ENCODE results near the gene TNNC2.

DNA sequence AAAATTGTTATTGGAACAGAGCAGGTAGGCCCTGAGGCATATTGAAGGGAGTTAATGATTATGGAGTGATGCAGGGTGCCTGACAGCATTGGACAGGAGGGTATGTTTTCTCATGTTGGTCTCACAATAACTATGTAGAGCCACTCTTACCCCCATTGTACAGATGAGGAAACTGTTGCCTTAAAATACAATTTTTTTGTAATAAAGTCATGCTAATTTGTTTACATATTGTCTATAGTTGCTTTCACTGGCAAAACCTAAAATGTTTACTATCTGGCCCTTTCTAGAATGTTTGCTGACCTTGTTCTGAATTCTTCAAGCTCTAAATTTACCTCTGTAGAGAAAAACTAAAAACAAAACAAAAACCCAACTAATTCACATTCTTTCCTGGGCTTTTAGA lies 24.4 kb upstream of the TNNC2 start:
- TF ChIP-seq POLR2A (IDR thresholded peaks at IDR 0.05; ENCODE audit: insufficient read depth in 1 of 2, low read depth in 2 of 2, low read length in 2 of 2), result no peak
- no peak for TF ChIP-seq GABPA (IDR thresholded peaks at IDR 0.05; ENCODE audit: low read depth, low read length)
- no peak for TF ChIP-seq GABPA (CRISPR knock-in tag; IDR thresholded peaks at IDR 0.05; ENCODE audit: low read depth)
- TF ChIP-seq, protein P1, sequence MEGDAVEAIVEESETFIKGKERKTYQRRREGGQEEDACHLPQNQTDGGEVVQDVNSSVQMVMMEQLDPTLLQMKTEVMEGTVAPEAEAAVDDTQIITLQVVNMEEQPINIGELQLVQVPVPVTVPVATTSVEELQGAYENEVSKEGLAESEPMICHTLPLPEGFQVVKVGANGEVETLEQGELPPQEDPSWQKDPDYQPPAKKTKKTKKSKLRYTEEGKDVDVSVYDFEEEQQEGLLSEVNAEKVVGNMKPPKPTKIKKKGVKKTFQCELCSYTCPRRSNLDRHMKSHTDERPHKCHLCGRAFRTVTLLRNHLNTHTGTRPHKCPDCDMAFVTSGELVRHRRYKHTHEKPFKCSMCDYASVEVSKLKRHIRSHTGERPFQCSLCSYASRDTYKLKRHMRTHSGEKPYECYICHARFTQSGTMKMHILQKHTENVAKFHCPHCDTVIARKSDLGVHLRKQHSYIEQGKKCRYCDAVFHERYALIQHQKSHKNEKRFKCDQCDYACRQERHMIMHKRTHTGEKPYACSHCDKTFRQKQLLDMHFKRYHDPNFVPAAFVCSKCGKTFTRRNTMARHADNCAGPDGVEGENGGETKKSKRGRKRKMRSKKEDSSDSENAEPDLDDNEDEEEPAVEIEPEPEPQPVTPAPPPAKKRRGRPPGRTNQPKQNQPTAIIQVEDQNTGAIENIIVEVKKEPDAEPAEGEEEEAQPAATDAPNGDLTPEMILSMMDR (CRISPR knock-in tag; IDR thresholded peaks at IDR 0.05), result no peak
- no peak for TF ChIP-seq POLR2AphosphoS5 (IDR thresholded peaks at IDR 0.05; ENCODE audit: low read depth, low read length)
- TF ChIP-seq, protein P2, sequence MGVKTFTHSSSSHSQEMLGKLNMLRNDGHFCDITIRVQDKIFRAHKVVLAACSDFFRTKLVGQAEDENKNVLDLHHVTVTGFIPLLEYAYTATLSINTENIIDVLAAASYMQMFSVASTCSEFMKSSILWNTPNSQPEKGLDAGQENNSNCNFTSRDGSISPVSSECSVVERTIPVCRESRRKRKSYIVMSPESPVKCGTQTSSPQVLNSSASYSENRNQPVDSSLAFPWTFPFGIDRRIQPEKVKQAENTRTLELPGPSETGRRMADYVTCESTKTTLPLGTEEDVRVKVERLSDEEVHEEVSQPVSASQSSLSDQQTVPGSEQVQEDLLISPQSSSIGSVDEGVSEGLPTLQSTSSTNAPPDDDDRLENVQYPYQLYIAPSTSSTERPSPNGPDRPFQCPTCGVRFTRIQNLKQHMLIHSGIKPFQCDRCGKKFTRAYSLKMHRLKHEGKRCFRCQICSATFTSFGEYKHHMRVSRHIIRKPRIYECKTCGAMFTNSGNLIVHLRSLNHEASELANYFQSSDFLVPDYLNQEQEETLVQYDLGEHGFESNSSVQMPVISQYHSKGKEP (CRISPR knock-in tag; IDR thresholded peaks at IDR 0.05), result no peak
- TF ChIP-seq, protein P3, sequence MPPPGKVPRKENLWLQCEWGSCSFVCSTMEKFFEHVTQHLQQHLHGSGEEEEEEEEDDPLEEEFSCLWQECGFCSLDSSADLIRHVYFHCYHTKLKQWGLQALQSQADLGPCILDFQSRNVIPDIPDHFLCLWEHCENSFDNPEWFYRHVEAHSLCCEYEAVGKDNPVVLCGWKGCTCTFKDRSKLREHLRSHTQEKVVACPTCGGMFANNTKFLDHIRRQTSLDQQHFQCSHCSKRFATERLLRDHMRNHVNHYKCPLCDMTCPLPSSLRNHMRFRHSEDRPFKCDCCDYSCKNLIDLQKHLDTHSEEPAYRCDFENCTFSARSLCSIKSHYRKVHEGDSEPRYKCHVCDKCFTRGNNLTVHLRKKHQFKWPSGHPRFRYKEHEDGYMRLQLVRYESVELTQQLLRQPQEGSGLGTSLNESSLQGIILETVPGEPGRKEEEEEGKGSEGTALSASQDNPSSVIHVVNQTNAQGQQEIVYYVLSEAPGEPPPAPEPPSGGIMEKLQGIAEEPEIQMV (CRISPR knock-in tag; IDR thresholded peaks at IDR 0.05; ENCODE audit: low read depth), result no peak
- TF ChIP-seq EZH2 (conservative IDR thresholded peaks at IDR 0.05; ENCODE audit: low read depth, low read length), result no peak
- no peak for TF ChIP-seq KAT7 (CRISPR knock-in tag; IDR thresholded peaks at IDR 0.05; ENCODE audit: borderline replicate concordance)
